RWPE1 (cell line): ENCODE data around the gene SGF29.
"Not testable (repeated sequence)": the region's sequence is repeated elsewhere in the genome, so short reads cannot be mapped to it uniquely, and the experiment has no call there.

Source experiments
- CTCF ChIA-PET: fragments of 350-600 bp; sonication (Branson Sonifier 250); formaldehyde crosslinking; extraction: SDS; loops from one replicate; lab custom pipeline; 2021; lab: Yijun Ruan, JAX
- POLR2A ChIA-PET: fragments of 400-600 bp; formaldehyde crosslinking; extraction: SDS; loops from one replicate; lab custom pipeline; 2020; ENCODE audit warnings: antibody characterized with exemption; ENCODE audit not compliant: low non-redundant PET; lab: Yijun Ruan, JAX
- DNase-seq: peaks from one replicate; pipeline ENCODE4 v3.0.0; 2012; ENCODE audit warnings: low spot score
- H3K27ac ChIP-seq: fragments of 450-650 bp; 2 replicates; pipeline ENCODE4 v1.5.1; 2017
- TF ChIP-seq, protein P1 (sequence below): fragments of 450-650 bp; conservative IDR thresholded peaks from 2 replicates; pipeline ENCODE4 v1.5.1; 2017; ENCODE audit warnings: low read depth, mild to moderate bottlenecking

SGF29 gene

DNA sequence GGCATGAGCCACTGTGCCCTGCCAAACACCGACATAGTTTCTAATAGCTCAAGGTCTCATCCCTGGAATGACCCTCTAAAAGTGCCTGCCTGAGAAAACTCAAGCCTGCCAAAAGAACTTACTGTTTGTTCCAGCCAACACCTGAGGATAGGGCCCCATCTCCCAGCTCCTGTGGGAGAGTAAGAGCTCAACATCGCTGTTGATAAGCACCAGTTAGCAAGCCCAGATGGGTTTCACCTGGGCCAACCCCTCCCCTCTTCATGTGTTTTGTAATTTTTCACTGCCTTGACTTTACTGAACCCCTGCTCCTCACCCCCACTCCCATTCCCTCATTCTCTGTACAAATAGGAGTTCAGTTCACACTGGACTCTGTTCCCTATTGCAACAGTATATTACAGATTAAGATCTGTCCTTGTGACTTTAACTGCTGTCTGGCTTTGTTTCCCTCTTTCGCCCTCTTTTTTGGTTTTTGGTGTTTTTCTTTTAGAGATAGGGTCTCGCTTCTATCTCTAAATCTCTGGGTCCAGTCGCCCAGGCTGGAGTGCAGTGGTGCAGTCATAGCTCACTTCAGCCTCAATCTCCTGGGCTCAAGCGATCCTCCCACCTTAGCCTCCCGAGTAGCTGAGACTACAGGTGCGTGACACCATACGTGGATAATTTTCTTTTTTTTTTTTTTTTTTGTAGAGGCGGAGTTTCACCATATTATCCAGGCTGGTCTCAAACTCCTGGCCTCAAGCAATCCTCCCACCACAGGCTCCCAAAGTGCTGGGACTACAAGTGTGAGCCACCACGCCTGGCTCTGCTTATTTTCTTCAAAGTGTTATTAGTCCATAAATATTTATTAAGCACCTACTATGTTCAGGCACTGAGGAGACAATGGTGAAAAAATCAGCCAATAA lies 27.3 kb upstream of the SGF29 start:
- TF ChIP-seq, protein P1, sequence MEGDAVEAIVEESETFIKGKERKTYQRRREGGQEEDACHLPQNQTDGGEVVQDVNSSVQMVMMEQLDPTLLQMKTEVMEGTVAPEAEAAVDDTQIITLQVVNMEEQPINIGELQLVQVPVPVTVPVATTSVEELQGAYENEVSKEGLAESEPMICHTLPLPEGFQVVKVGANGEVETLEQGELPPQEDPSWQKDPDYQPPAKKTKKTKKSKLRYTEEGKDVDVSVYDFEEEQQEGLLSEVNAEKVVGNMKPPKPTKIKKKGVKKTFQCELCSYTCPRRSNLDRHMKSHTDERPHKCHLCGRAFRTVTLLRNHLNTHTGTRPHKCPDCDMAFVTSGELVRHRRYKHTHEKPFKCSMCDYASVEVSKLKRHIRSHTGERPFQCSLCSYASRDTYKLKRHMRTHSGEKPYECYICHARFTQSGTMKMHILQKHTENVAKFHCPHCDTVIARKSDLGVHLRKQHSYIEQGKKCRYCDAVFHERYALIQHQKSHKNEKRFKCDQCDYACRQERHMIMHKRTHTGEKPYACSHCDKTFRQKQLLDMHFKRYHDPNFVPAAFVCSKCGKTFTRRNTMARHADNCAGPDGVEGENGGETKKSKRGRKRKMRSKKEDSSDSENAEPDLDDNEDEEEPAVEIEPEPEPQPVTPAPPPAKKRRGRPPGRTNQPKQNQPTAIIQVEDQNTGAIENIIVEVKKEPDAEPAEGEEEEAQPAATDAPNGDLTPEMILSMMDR, result no peak
- DNase-seq, result no peak
- ChIA-PET POLR2A (no interaction called here), CTCF (interaction anchor here (0.6 kb wide), 1 partner anchor 11 kb away, joined by 4 read pairs; no protein-coding TSS in a partner anchor)
- H3K27ac ChIP-seq, result no peak overlapping the region

DNA sequence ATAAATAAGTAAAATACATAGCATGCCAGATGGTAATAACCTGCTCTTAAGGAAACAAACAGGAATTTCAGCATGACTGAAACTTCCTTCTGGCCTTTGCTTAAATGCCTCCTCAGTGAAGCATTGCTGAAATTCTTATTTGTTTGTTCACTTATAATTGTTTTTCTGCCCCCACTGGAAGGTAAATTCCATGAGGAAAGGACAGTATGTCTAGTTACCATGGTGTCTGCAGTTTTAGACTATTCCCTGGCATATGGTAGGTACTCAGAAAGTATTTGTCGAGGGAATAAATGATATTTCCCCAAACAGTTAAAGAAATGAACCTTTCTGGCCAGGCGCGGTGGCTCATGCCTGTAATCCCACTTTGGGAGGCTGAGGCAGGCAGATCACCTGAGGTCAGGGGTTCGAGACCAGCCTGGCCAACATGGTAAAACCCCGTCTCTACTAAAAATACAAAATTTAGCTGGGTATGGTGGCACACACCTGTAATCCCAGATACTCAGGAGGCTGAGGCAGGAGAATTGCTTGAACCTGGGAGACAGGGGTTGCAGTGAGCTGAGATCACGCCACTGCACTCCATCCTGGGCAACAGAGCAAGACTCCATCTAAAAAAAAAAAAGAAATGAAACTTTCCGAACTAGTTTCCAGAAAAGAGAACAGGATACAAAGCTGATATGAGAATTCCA lies 26.5 kb upstream of the SGF29 start:
- H3K27ac ChIP-seq, DNase-seq, POLR2A ChIA-PET: not testable (repeated sequence)
- CTCF ChIA-PET, result interaction anchor here (0.5 kb wide), 1 partner anchor 38 kb away, joined by 6 read pairs; no protein-coding TSS in a partner anchor

DNA sequence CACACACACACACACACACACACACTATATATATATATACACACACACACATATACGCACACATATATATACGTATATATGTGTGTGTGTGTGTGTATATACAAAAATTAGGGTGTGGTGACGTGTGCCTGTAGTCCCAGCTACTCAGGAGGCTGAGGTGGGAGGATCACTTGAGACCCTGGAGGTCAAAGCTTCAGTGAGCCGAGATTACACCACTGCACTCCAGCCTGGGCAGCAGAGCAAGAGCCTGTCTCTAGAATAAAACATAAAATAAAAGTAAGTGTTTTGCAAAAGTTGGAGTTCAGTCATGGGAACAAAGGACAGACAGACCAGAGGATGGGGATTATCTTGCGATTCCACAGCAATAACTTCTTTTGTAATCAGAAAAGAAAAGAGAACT lies 25.7 kb upstream of the SGF29 start:
- CTCF ChIA-PET, result interaction anchor here (0.5 kb wide), 1 partner anchor 38 kb away, joined by 6 read pairs; no protein-coding TSS in a partner anchor
- TF ChIP-seq, protein P1, result no peak
- POLR2A ChIA-PET, result no interaction called here
- H3K27ac ChIP-seq, result no peak overlapping the region
- no peak for DNase-seq

DNA sequence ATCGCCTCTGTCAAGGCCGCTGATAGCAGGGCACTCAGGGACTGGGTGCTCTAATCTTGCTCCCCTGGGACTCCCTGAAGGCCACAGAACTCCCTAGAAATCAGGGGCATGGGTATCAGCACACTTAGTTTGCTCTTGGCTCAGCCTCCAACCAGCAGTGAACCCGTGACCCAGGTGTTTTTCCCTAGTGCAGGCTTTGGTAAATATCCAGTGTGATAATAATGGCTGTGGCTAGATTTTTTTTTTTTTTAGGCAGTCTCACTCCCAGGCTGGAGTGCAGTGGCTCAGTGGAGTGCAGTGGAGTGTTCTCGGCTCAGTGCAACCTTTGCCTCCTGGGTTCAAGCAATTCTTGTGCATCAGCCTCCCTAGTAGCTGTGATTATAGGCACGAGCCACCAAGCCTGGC lies 25.3 kb upstream of the SGF29 start:
- no peak for DNase-seq
- ChIA-PET CTCF (no interaction called here), POLR2A (no interaction called here)
- no peak overlapping the region for H3K27ac ChIP-seq
- TF ChIP-seq, protein P1, result no peak

DNA sequence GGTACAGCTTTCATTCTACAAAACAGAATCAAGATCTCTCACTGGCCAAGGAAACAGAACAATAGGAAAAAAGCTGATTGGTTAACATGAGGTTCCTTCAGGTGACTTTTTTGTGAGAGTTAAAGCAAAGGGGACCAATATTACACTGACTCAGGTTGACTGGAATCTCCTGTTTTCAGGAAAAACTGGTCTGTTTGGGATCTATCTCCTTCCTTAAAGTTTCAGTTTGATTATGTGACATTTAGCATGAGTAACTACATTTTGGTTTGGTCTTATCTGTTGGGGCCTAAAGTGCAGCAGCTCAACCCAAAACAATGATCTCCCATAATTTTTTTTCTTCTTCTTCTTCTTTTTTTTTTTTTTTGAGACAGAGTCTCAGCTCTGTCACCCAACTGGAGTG lies 24.6 kb upstream of the SGF29 start:
- POLR2A ChIA-PET, result no interaction called here
- CTCF ChIA-PET, result no interaction called here
- H3K27ac ChIP-seq, result no peak overlapping the region
- DNase-seq, result no peak
- TF ChIP-seq, protein P1, result no peak

DNA sequence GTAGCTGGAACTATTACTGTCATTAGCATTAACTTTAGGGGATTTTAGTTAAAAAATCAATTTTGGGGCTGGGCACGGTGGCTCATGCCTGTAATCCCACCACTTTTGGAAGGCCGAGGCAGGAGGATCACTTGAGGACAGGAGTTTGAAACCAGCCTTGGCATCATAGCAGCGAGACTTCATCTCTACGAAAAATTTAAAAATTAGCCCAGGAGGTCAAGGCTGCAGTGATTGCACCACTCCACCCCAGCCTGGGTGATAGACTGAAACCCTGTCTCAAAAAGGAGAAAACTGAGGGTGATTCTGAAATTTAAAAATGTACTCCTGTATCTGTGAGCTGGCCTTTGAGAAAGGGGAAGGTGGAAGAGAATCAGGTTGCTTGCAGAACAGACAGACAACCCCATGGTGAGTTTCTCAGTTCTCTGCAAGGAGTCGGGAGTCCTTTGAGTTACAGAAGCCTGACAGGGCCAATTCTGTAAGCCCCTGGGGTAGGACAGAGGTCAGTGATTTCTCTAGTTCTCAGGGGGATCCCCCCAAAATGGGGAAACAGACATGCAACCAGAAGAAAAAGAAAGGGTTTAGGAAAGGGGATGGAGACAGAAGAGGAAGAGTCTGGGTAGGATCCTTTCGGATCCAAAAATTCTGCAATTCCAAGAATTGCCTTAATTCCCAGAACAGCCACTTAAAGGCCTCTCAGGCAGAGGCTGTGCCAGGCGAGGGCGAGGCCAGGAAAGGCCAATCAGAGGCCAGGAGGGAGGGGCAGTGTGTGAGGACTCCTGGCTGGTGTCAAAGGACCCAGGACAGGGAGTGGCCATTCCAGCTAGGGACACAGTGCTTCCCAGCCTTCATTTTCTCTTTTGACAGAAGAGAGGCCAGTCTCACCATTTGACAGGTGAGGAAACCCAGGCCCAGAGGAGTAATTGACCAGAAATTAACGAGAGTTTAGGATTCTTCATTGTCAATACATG lies 21.7 kb upstream of the SGF29 start:
- TF ChIP-seq, protein P1, result no peak
- CTCF ChIA-PET, result interaction anchor here (0.5 kb wide), 1 partner anchor 40 kb away, joined by 5 read pairs; the partner anchor contains the start of gene CLN3
- POLR2A ChIA-PET, result no interaction called here
- DNase-seq, result no peak
- peak overlapping the region; percentile 81 for H3K27ac ChIP-seq
